ENCODE results near the gene ASH1L.
"Not testable (repeated sequence)": the region's sequence is repeated elsewhere in the genome, so short reads cannot be mapped to it uniquely, and the experiment has no call there.

The ASH1L gene

DNA sequence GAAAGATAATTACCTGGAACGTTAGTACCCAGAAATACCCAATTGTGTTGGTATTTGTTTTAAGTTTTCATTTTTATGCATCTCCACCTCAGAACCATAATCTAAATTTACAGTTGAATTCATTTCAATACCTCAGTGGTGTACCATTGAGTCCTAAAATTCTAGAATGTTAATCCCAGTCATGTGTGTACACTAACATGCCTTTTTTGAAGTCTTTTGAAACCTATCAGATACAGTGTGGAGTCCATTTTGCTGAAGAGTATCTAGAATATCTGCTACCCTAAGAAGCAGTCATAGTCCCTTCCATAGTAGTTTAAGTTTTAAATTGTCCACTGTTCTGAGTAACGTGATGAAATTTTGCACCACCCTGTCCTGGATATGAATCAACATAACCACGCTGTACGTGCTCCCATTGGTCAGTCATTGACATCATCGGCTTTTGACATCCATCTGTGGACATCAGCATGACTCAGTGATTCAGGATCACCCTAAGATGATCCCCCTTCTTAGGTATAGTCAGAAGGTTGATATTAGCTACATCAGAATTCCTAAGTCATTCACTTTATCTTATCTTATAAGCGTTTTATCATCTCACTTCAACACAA lies 7.5 kb upstream of the ASH1L start:
- Histone ChIP-seq H2AK5ac (ENCODE audit: low read length) (no peak overlapping the region), H3K79me1 (ENCODE audit: low read length) (peaks cover 4% of the 10 kb centered on the region), H2BK15ac (replicated peaks; ENCODE audit: low read depth) (no peak overlapping the region), H3K18ac (ENCODE audit: low read length) (no peak overlapping the region), H3K79me2 (ENCODE audit: control insufficient read depth, insufficient read depth, low read length) (peaks cover 10% of the 10 kb centered on the region), H3K4me1 (ENCODE audit: control insufficient read depth, low read depth, low read length) (no peaks in the 10 kb centered on the region), H3K4ac (ENCODE audit: low read depth, low read length) (no peak overlapping the region), H4K8ac (ENCODE audit: low read depth, low read length) (no peak overlapping the region), H2BK120ac (ENCODE audit: low read depth, low read length) (no peak overlapping the region), H3K9ac (ENCODE audit: low read length) (no peak overlapping the region), H4K5ac (ENCODE audit: low read length) (no peak overlapping the region), H3K23ac (ENCODE audit: low read length) (no peak overlapping the region), H3K36me3 (ENCODE audit: control insufficient read depth, insufficient read depth, low read length) (peaks cover 2% of the 10 kb centered on the region), H3K4me3 (ENCODE audit: low read length) (no peak overlapping the region), H2BK5ac (ENCODE audit: low read length) (no peak overlapping the region), H3K4me2 (ENCODE audit: low read length) (no peak overlapping the region), H3K56ac (ENCODE audit: low read length) (no peak overlapping the region), H3K27me3 (ENCODE audit: insufficient read depth, low read length, poor library complexity) (no peaks in the 10 kb centered on the region), H3K27ac (ENCODE audit: low read depth, low read length) (no peak overlapping the region)
- DNase-seq, result peak; percentile 11
- no CpG with 5 or more reads among the region's 6 CpGs for WGBS (ENCODE audit: extremely low coverage, insufficient coverage, low lambda C conversion rate)

GRCh38 chr1:155563377-155564022 lies 897 bp upstream of the ASH1L start:
- H3K4me1 ChIP-seq (ENCODE audit: control insufficient read depth, low read depth, low read length); H3K27me3 ChIP-seq (ENCODE audit: insufficient read depth, low read length, poor library complexity); H2BK5ac ChIP-seq (ENCODE audit: low read length); H2AK5ac ChIP-seq (ENCODE audit: low read length); H3K79me1 ChIP-seq (ENCODE audit: low read length); H2BK15ac ChIP-seq (replicated peaks; ENCODE audit: low read depth); DNase-seq; H4K5ac ChIP-seq (ENCODE audit: low read length); H3K4ac ChIP-seq (ENCODE audit: low read depth, low read length); H4K8ac ChIP-seq (ENCODE audit: low read depth, low read length); H2BK120ac ChIP-seq (ENCODE audit: low read depth, low read length); H3K18ac ChIP-seq (ENCODE audit: low read length); H3K23ac ChIP-seq (ENCODE audit: low read length); H3K36me3 ChIP-seq (ENCODE audit: control insufficient read depth, insufficient read depth, low read length): not testable (repeated sequence)
- Histone ChIP-seq H3K27ac (ENCODE audit: low read depth, low read length) (peak overlapping the region; percentile 83), H3K4me2 (ENCODE audit: low read length) (peak overlapping the region; percentile 61), H3K4me3 (ENCODE audit: low read length) (peak overlapping the region; percentile 92), H3K9ac (ENCODE audit: low read length) (peak overlapping the region; percentile 98), H3K79me2 (ENCODE audit: control insufficient read depth, insufficient read depth, low read length) (peaks cover 41% of the 10 kb centered on the region), H3K56ac (ENCODE audit: low read length) (peak overlapping the region; percentile 100)
- no CpG with 5 or more reads among the region's 19 CpGs for WGBS (ENCODE audit: extremely low coverage, insufficient coverage, low lambda C conversion rate)

GRCh38 chr1:155561779-155562580 lies 623 bp downstream of the ASH1L start:
- not testable (repeated sequence) for H2AK5ac ChIP-seq (ENCODE audit: low read length); H3K79me1 ChIP-seq (ENCODE audit: low read length); H4K8ac ChIP-seq (ENCODE audit: low read depth, low read length); H4K5ac ChIP-seq (ENCODE audit: low read length); H2BK120ac ChIP-seq (ENCODE audit: low read depth, low read length); H3K4ac ChIP-seq (ENCODE audit: low read depth, low read length); H2BK15ac ChIP-seq (replicated peaks; ENCODE audit: low read depth); H3K27me3 ChIP-seq (ENCODE audit: insufficient read depth, low read length, poor library complexity); H3K4me1 ChIP-seq (ENCODE audit: control insufficient read depth, low read depth, low read length); H3K36me3 ChIP-seq (ENCODE audit: control insufficient read depth, insufficient read depth, low read length)
- Histone ChIP-seq H3K4me3 (ENCODE audit: low read length) (peak overlapping the region; percentile 83), H3K18ac (ENCODE audit: low read length) (peak overlapping the region; percentile 34), H3K79me2 (ENCODE audit: control insufficient read depth, insufficient read depth, low read length) (peaks cover 50% of the 10 kb centered on the region), H3K23ac (ENCODE audit: low read length) (peak overlapping the region; percentile 24), H3K4me2 (ENCODE audit: low read length) (peak overlapping the region; percentile 20), H3K27ac (ENCODE audit: low read depth, low read length) (peak overlapping the region; percentile 84), H3K9ac (ENCODE audit: low read length) (peak overlapping the region; percentile 77), H3K56ac (ENCODE audit: low read length) (peak overlapping the region; percentile 88), H2BK5ac (ENCODE audit: low read length) (peak overlapping the region; percentile 14)
- peak; percentile 73 for DNase-seq
- WGBS (ENCODE audit: extremely low coverage, insufficient coverage, low lambda C conversion rate), result no CpG with 5 or more reads among the region's 56 CpGs

- H3K9ac ChIP-seq (ENCODE audit: low read length), result no peak overlapping the region
Measured at GRCh38 chr1:155555915-155556314, 6.7 kb downstream of the ASH1L start.

DNA sequence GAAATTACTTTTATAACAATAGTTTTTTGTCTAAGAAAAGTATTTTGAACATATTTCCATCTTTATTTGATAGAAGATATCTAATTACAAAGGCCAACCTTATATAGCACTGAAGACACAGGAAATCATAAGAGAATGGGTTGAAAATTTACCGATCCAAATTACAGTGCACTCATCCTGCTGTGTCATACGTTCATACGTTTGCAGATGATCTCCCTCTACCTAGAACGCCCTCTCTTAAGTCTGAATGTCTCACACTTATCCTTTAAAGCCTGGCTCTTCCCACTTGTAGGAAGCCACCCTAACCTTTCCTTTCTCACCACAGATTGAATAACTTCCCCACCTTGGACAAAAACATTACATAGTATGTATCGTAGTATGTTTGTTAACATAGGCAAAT lies 9.3 kb downstream of the ASH1L start:
- H3K36me3 ChIP-seq (ENCODE audit: control insufficient read depth, insufficient read depth, low read length), result no peaks in the 10 kb centered on the region
- WGBS (ENCODE audit: extremely low coverage, insufficient coverage, low lambda C conversion rate), result no CpG with 5 or more reads among the region's 5 CpGs
- no peak overlapping the region for H3K56ac ChIP-seq (ENCODE audit: low read length)

More at GRCh38 chr1:155555915-155556314, 6.7 kb downstream of the ASH1L start:
- Histone ChIP-seq H3K18ac (ENCODE audit: low read length) (no peak overlapping the region), H3K4me1 (ENCODE audit: control insufficient read depth, low read depth, low read length) (no peaks in the 10 kb centered on the region), H4K8ac (ENCODE audit: low read depth, low read length) (no peak overlapping the region), H3K79me2 (ENCODE audit: control insufficient read depth, insufficient read depth, low read length) (peaks cover 51% of the 10 kb centered on the region), H3K4me3 (ENCODE audit: low read length) (no peak overlapping the region), H4K5ac (ENCODE audit: low read length) (no peak overlapping the region), H3K56ac (ENCODE audit: low read length) (no peak overlapping the region), H3K36me3 (ENCODE audit: control insufficient read depth, insufficient read depth, low read length) (no peaks in the 10 kb centered on the region), H3K27me3 (ENCODE audit: insufficient read depth, low read length, poor library complexity) (no peaks in the 10 kb centered on the region), H2BK15ac (replicated peaks; ENCODE audit: low read depth) (no peak overlapping the region), H2BK5ac (ENCODE audit: low read length) (no peak overlapping the region), H3K4me2 (ENCODE audit: low read length) (no peak overlapping the region), H3K23ac (ENCODE audit: low read length) (no peak overlapping the region), H3K4ac (ENCODE audit: low read depth, low read length) (no peak overlapping the region), H2BK120ac (ENCODE audit: low read depth, low read length) (no peak overlapping the region), H2AK5ac (ENCODE audit: low read length) (no peak overlapping the region), H3K79me1 (ENCODE audit: low read length) (peaks cover 2% of the 10 kb centered on the region), H3K27ac (ENCODE audit: low read depth, low read length) (no peak overlapping the region)
- no peak for DNase-seq

More for the DNA sequence above, 9.3 kb downstream of the ASH1L start:
- no peak overlapping the region for H2BK120ac ChIP-seq (ENCODE audit: low read depth, low read length)
- no peak overlapping the region for H3K18ac ChIP-seq (ENCODE audit: low read length)
- H2BK15ac ChIP-seq (replicated peaks; ENCODE audit: low read depth), result no peak overlapping the region
- H4K5ac ChIP-seq (ENCODE audit: low read length), result no peak overlapping the region
- peaks cover 6% of the 10 kb centered on the region for H3K79me1 ChIP-seq (ENCODE audit: low read length)
- H3K4me2 ChIP-seq (ENCODE audit: low read length), result no peak overlapping the region
- H2AK5ac ChIP-seq (ENCODE audit: low read length), result no peak overlapping the region
- no peaks in the 10 kb centered on the region for H3K27me3 ChIP-seq (ENCODE audit: insufficient read depth, low read length, poor library complexity)
- H3K4me1 ChIP-seq (ENCODE audit: control insufficient read depth, low read depth, low read length), result no peaks in the 10 kb centered on the region
- H3K79me2 ChIP-seq (ENCODE audit: control insufficient read depth, insufficient read depth, low read length), result peaks cover 50% of the 10 kb centered on the region
- H4K8ac ChIP-seq (ENCODE audit: low read depth, low read length), result no peak overlapping the region
- no peak overlapping the region for H3K23ac ChIP-seq (ENCODE audit: low read length)
- H3K4ac ChIP-seq (ENCODE audit: low read depth, low read length), result no peak overlapping the region
- no peak overlapping the region for H3K4me3 ChIP-seq (ENCODE audit: low read length)
- DNase-seq, result no peak
- H3K27ac ChIP-seq (ENCODE audit: low read depth, low read length), result no peak overlapping the region
- no peak overlapping the region for H3K9ac ChIP-seq (ENCODE audit: low read length)
- no peak overlapping the region for H2BK5ac ChIP-seq (ENCODE audit: low read length)

Measured in mesendoderm (in vitro differentiated cells).